SK-MEL-5 (cell line): Measurements from ENCODE around the gene AGPS. TPM values are rescaled to one million over a fixed set of nuclear protein-coding genes. Genes with fewer than 3 reads are reported as not detected.
"Not testable (repeated sequence)": the region's sequence is repeated elsewhere in the genome, so short reads cannot be mapped to it uniquely, and the experiment has no call there.

Experiments
- DNase-seq: peaks from one replicate; pipeline ENCODE4 v3.0.0-alpha.2; 2016; ENCODE audit warnings: low read depth, low spot score
- in situ Hi-C: cut with HindIII; loops from 2 replicates; pipeline ENCODE4 v1.10.0; 2016; ENCODE audit warnings: low sequenced_read_pairs, high pct_unique_total_duplicates, low pct_unique_long_range_greater_than_20kb
- polyA plus RNA-seq, 2 experiments: library from polyadenylated mRNA; depleted of rRNA; stranded (reverse); fragments of >200 nt; gene quantifications; 2 replicates each; pipeline ENCODE4 v1.2.3, GENCODE V29; 2015
- total RNA-seq: library from RNA; depleted of rRNA; stranded (reverse); fragments of >200 nt; shearing (Covaris generic); gene quantifications from 2 replicates; pipeline ENCODE4 v1.2.3, GENCODE V29; 2014; rRNA removed

Gene AGPS
- 51.2 and 66.6 TPM in 2 replicates for total RNA-seq
- polyA plus RNA-seq (2015; cell fraction: cytosol; rRNA removed), result 34.2 and 46.3 TPM in 2 replicates
- polyA plus RNA-seq (2015; cell fraction: nucleus; rRNA removed), result 42.7 and 44.4 TPM in 2 replicates

GRCh38 chr2:177392373-177393202 lies at the start of gene AGPS:
TSS of gene AGPS (plus strand) at chr2:177392773. CDS start at chr2:177392790, 17 bp downstream.
- DNase-seq, result peak; percentile 63
- in situ Hi-C loops, result no loop called here

GRCh38 chr2:177343773-177344172 lies 48.8 kb upstream of the AGPS start:
- in situ Hi-C loops, result no loop called here

GRCh38 chr2:177344316-177344715 lies 48.3 kb upstream of the AGPS start:
- in situ Hi-C loops, result no loop called here
- no peak for DNase-seq

More at GRCh38 chr2:177343773-177344172, 48.8 kb upstream of the AGPS start:
- no peak for DNase-seq

GRCh38 chr2:177346192-177346591 lies 46.4 kb upstream of the AGPS start:
- in situ Hi-C loops, result no loop called here
- DNase-seq, result no peak

- peak; percentile 83 for DNase-seq
- in situ Hi-C loops, result no loop called here
Observed at GRCh38 chr2:177347570-177347969, 45.0 kb upstream of the AGPS start.

GRCh38 chr2:177348118-177348654 lies 44.4 kb upstream of the AGPS start:
- no peak for DNase-seq
- in situ Hi-C loops, result no loop called here

- in situ Hi-C loops, result no loop called here
- DNase-seq, result peak; percentile 36
Observed at GRCh38 chr2:177348733-177349693, 43.6 kb upstream of the AGPS start.

GRCh38 chr2:177350624-177351023 lies 41.9 kb upstream of the AGPS start:
- DNase-seq, in situ Hi-C loops: not testable (repeated sequence)

GRCh38 chr2:177351121-177351520 lies 41.5 kb upstream of the AGPS start:
- in situ Hi-C loops, DNase-seq: not testable (repeated sequence)

GRCh38 chr2:177352441-177353186 lies 40.0 kb upstream of the AGPS start:
- DNase-seq, result no peak
- in situ Hi-C loops, result no loop called here

- DNase-seq, result no peak
- in situ Hi-C loops, result no loop called here
Observed at GRCh38 chr2:177353187-177353478, 39.4 kb upstream of the AGPS start.

- in situ Hi-C loops, DNase-seq: not testable (repeated sequence)
Observed at GRCh38 chr2:177354541-177354940, 38.0 kb upstream of the AGPS start.

- in situ Hi-C loops, result no loop called here
Observed at GRCh38 chr2:177355874-177356273, 36.7 kb upstream of the AGPS start.

GRCh38 chr2:177359836-177360595 lies 32.6 kb upstream of the AGPS start:
- in situ Hi-C loops, result no loop called here
- no peak for DNase-seq

More at GRCh38 chr2:177355874-177356273, 36.7 kb upstream of the AGPS start:
- peak; percentile 56 for DNase-seq

GRCh38 chr2:177362499-177362898 lies 30.1 kb upstream of the AGPS start:
- DNase-seq, result no peak
- in situ Hi-C loops, result no loop called here

- in situ Hi-C loops, result no loop called here
- DNase-seq, result no peak
Observed at GRCh38 chr2:177363332-177363731, 29.2 kb upstream of the AGPS start.

GRCh38 chr2:177365764-177366163 lies 26.8 kb upstream of the AGPS start:
- DNase-seq, in situ Hi-C loops: not testable (repeated sequence)
